GM18505 (cell line): Measurements from ENCODE around the gene CCDC24.

ENCODE experiments used
- ATAC-seq: cut with Tn5 transposase; IDR thresholded peaks from one replicate; pipeline ENCODE4 v1.9.1; 2021; ENCODE audit not compliant: unreplicated experiment
- POLR2A ChIP-seq: IDR thresholded peaks from 4 replicates; pipeline ENCODE4 v1.6.1; 2011; ENCODE audit warnings: borderline replicate concordance; ENCODE audit not compliant: insufficient read depth, insufficient read length; ENCODE audit errors: extremely low read depth

Gene CCDC24

DNA sequence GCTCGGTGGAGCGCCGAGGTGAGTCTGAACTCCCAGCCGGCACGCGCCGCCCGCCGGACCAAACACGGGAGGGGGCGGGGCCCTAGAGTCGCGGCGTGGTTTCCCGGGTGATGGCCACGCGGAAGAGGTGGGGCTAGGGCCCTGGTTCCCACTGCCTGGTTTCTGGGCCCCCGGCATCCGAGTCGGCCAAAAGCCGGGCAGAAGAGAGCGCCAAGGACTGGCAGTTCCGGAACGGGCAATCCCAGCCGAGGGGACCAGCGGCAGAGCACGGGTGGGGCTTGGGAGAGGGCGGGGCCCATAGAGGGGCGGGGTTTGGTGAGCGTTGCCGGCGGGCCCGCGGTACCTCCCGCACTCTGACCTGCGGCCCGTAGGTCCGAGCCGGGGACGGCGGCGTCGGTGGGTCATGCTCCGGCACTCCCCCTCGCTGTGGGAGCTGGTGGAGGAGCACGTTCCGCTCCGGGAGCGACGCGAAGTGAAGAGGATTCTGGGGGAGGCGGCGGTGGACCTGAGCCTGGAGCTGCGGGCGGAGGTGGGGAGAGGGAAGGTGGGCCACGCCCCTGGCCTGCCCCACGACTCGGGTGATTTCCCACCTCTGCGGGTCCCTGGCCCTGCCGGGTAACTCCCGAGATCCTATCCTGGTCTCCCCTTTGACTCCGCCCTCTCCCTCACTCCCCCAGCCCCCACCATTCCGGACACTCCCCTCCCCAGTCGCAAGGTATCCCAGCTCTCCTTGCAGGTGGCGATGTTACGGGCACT is at the start of gene CCDC24:
Gene CCDC24 (plus strand): TSS at position 124 of the 756 bp plus-strand sequence. CDS start 280 bp downstream, at position 404.
- no peak for TF ChIP-seq POLR2A
- no peak for ATAC-seq

- no peak for TF ChIP-seq POLR2A
- no peak for ATAC-seq
Measured at GRCh38 chr1:43942411-43942810, 49.0 kb upstream of the CCDC24 start.

DNA sequence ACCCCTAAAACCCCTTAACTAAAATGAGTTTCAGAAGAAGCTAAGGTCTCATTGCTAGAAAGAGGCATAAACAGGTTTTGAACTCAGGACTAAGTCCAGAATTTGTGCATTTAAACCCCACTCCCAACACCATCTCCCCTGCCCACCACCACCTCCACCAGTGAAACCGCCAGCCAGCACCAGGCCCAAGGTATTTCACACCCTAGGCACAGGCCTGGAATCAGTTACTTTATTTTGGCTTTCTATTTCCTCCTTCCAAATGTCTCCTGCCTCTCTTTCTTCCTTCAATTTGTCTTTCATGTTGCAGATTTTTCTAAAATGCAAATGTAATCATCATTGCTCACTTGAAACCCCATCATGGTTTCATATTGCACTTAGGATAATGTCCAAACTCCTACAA is 46.5 kb upstream of the CCDC24 start:
- no peak for ATAC-seq
- TF ChIP-seq POLR2A = no peak

DNA sequence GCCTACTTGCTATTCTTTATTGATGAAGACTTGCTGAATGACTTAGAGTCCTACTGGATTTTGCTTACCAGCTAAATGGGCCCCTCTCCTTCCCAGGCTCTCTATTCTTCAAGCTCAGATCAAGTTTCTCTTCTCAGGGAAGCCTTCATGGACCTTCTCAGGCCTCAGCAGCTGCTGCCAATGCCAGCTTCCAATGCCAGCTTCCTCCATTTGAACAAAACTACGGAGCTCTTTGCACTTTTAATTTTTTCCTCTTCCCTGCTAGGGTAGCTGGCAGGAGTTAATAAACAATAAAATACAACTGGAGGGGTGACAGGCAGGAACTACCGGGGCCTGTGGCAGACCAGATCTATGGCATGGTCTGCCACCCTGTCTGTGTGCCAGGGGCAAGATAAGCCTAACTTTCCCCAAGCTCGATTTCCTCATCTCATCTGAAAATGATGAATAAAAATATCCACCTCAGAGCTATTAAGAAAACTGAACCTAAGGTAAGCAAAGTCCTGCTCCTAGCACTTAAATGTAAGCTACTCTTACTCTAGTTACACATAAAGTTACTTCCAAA is 45.6 kb upstream of the CCDC24 start:
- no peak for TF ChIP-seq POLR2A
- ATAC-seq = no peak

- peak; percentile 91 for ATAC-seq
Measured at GRCh38 chr1:43946236-43947060, 45.0 kb upstream of the CCDC24 start, which contains the start of gene IPO13. IPO13 (plus strand) TSS chr1:43946950; CDS start chr1:43947601, 651 bp downstream.

GRCh38 chr1:43947061-43947873 is 44.1 kb upstream of the CCDC24 start:
- no peak for TF ChIP-seq POLR2A
- ATAC-seq = no peak

More at GRCh38 chr1:43946236-43947060, 45.0 kb upstream of the CCDC24 start, which contains the start of gene IPO13:
- peak; percentile 92 for TF ChIP-seq POLR2A

DNA sequence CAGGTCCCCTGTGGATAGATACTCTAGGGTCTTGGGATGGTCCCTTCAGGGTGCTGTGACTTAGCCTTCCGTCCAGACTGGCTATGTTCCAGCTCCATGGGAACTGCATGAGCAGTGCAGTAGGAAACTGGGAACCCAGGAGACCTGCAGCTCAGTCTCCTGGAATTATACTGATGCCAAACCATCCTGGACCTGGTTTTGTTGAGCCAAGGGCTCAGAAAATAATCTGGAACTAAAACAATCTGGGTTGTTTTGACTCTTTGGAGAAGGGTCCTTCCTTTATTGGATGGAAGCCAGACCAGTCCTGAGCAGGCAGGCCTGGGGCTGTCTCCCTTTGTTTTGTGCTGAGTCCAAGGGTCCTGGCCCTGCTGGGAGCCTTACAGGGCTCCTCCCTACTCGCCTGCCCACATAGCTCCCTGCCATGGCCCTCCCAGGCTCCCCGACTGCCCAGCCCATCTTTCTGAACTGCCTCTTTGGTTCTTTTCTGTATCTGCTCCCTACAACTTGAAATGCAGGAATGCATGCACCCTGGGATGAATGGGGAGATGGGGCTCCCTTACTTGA is 43.4 kb upstream of the CCDC24 start:
- no peak for TF ChIP-seq POLR2A
- ATAC-seq = no peak

GRCh38 chr1:43949678-43950077 is 41.7 kb upstream of the CCDC24 start:
- ATAC-seq = no peak

DNA sequence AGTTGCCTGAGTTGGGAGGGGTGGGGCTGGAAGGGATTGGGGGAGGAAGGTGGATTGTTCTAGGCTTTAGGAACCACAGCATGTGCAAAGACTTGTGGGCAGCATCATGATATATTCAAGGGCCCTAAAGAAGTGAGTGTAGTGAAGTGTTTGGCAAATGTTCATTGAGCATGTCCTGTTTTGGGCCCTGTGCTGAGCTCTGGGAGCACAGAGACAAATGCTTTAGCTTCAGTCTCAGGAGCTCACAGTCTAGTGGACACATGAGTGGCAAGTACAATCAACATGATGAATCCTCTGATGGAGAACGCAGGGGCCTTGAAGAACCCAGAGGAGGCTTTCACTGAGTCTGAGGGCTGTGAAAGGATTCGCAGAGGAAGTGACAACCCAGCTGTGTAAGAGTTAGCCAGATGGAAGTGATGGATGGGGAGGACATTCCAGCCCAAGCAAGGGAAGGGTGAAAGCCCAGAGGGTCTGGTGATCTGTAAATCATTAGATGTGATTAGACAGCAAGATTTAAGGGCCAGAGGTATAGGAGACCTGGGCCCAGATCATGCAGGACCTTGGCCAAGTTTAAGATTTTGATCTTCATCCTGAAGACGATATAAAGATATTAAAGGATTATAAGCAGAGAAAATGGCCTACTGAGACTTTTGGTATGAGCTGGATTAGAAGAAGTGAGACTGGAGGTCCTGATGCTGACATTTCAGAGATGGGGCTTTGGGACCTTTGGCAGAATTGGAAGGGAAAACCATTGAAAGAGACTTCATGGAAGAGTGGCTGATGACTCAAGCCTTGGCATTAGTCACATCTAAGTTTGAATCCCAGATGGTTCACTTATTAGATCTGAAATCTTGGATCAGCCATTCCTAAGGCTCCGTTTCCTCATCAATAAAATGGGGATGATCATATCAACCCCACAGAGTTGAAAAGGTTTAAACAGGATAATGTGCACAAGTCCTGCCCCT is 40.1 kb upstream of the CCDC24 start:
- no peak for TF ChIP-seq POLR2A
- ATAC-seq = no peak

More at GRCh38 chr1:43949678-43950077, 41.7 kb upstream of the CCDC24 start:
- TF ChIP-seq POLR2A = no peak

DNA sequence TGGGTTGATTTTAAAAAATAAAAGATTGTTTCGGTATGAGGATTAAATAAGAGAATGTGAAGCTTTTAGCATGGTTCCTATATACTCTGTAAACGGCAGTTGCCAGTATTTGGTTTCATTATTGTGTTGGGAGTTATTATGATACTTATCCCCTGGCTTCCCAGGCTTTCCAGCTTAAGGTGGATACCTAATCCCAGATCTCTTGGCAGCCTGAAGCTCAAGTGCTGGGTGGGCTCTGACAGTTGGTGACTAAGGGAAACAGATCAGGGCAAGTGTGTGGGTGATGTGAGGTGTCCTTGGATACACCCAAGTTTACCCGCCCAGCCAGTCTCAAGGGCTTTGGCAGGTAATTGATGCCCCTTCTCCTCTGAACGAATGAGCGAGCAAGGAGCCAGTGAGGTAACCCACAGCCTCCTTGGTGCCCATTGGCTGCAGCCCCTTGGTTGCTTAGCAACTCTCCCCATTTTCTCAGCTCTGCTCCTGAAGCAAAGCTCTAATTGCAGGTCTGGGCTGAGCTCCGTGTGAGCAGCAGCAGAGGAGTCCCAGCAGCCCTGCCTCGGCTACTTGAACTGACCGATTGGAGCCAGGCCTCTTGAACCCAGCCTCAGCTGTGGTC is 38.6 kb upstream of the CCDC24 start:
- no peak for TF ChIP-seq POLR2A
- ATAC-seq = no peak

- TF ChIP-seq POLR2A = no peak
- ATAC-seq = no peak
Measured at GRCh38 chr1:43953361-43953760, 38.0 kb upstream of the CCDC24 start.

DNA sequence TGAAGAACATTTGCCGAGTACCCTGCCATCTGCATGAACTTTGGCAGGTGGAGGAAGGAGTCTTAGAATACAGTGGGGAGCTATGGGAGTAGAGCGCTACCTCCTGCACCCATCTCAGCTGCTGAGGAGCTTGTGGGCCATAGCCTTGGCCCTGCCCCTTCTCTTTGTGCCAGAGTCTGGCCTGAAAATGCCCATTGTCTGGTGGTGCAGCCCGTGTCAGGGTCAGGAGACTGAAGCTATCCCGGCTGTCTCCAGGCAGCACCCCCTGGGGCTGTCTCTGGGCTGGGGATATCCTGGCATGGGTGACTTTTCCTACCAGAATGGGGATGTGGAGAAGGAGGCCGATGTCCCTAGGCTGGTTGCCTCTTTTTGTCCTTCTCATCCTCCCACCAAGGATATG is 37.4 kb upstream of the CCDC24 start:
- TF ChIP-seq POLR2A = no peak
- no peak for ATAC-seq

DNA sequence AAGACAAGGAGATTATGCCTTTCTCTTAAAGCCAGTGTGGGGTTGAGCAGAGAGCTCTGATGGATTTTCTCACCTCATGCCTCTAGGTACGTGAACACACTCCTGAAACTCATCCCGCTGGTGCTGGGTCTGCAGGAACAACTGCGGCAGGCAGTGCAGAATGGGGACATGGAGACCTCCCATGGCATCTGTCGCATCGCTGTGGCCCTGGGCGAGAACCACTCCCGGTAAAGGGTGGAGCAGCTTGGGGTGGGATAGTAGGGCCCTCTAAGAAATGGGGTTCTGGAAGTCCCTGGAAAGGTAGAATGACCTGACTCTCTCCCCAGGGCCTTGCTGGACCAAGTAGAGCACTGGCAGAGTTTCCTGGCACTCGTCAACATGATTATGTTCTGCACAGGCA is 35.2 kb upstream of the CCDC24 start:
- no peak for ATAC-seq
- TF ChIP-seq POLR2A = no peak
